ENCODE measurements around the gene MUC2.
"Not testable (repeated sequence)": the region's sequence is repeated elsewhere in the genome, so short reads cannot be mapped to it uniquely, and the experiment has no call there.

The MUC2 gene

DNA sequence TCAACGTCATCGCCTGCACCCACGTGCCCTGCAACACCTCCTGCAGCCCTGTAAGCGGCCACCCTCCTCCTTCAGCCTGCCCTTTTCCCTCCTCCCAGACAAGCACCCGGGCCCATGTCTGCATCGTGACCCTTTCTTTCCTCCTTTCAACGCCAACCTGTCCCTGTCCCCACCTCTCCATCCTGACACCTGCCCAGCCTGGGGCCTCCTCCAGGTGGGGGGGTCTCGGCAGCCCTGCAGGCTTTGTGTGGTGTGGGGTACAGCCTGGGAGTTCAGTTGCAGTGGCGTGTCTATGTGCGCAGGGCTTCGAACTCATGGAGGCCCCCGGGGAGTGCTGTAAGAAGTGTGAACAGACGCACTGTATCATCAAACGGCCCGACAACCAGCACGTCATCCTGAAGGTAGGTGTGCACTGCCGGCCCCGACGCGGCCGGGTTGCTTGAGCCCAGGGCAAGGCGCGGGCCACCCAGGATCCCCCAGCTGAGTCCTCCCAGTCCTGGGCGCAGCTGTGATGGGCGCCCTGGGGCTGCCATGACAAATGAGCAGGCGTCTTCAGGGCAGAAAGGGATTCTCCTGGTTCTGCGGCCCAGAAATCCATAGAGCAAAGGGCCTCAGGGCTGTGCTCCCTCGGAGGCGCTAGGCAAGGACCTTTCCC lies 33.7 kb downstream of the MUC2 start:
- no peak for DNase-seq

DNA sequence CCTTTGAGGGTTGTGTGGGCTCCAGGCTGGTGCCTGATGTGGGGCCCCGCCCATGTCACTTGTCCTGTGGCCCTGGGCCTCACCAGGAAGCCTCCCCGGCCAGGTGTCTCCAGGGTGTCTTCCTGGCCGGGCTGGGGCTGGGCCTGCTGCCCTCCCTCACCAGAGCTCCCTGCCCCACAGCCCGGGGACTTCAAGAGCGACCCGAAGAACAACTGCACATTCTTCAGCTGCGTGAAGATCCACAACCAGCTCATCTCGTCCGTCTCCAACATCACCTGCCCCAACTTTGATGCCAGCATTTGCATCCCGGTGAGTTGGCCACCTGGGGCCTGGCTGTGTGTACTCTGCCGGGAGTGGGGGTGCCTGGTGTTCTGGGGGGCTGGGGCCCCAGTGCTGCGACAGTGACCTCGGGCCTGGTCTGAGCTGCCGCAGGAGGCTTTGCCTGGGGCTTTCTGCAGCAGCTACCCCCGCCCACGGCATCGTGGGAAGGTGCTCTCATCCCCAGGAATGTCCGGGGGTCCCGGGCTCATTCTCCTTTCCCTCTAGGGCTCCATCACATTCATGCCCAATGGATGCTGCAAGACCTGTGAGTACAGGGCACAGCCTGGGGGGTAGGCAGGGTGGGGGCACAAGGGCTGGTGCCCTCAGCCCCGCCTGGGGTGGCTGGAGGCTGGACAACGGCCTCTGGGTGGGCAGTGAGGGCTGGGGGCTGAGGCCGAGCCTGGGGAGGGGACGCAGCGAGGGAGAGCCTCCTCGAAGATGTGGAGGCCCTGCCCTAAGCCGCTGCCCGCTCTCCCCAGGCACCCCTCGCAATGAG lies 34.6 kb downstream of the MUC2 start:
- no peak for DNase-seq

- DNase-seq: no peak
Measured at GRCh38 chr11:1109918-1110705, 35.4 kb downstream of the MUC2 start.

- DNase-seq: no peak
Measured at GRCh38 chr11:1111545-1112212, 37.0 kb downstream of the MUC2 start.

- DNase-seq: no peak
Measured at GRCh38 chr11:1112351-1113191, 37.9 kb downstream of the MUC2 start.

DNA sequence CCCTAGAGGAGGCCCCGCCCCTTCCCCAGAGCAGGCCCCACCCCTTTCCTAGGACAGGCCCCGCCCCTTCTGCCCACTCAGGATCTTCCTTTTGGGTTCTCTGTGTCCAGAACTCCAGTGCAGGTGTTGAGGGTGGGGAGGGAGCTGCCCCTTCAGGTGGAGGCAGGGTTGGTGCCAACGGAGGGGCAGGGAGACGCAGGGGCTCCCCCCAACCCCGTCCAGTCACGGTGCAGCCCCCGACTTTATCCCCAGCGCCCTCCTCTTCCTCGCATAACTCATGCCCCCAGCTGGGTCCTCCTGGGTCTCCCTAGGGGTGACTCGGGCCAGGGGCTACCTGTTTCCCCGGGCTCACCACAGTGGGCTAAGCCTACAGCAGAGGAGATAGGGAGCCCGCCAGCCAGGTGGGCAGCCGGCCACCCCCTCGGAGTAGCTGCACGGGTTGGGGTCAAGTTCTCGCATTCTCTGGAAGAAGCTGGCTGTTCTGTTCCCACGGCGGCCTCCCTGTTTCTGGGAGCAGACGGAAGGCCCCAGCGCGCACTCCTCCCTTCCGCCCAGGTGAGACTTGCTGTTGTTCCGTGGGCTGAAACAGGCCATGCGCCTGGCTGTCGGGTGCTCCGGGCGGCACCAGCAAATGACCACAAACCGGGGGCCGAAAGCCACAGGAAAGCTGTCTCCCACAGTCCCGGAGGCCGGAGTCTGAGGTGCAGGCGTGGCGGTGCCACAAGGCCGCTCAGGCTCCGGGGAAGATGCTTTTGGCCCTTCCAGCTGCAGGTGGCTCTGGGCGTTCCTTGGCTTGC lies 38.9 kb downstream of the MUC2 start:
- DNase-seq: no peak

DNA sequence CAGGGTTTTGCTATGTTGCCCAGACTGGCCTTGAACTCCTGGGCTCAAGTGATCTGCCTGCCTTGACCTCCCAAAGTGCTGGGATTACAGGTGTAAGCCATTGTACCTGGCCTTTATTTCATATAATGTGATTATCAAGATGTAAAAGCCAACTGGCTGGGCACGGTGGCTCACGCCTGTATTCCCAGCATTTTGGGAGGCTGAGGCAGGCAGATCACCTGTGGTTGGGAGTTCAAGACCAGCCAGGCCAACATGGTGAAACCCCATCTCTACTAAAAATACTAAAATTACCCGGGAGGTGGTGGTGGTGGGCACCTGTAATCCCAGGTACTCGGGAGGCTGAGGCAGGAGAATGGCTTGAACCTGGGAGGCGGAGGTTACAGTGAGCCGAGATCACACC lies 40.6 kb downstream of the MUC2 start:
- DNase-seq: not testable (repeated sequence)

- DNase-seq: no peak
Measured at GRCh38 chr11:1116104-1116503, 41.4 kb downstream of the MUC2 start.

- no peak for DNase-seq
Measured at GRCh38 chr11:1116666-1117390, 42.2 kb downstream of the MUC2 start.

GRCh38 chr11:1117992-1118391 lies 43.3 kb downstream of the MUC2 start:
- DNase-seq: no peak

DNA sequence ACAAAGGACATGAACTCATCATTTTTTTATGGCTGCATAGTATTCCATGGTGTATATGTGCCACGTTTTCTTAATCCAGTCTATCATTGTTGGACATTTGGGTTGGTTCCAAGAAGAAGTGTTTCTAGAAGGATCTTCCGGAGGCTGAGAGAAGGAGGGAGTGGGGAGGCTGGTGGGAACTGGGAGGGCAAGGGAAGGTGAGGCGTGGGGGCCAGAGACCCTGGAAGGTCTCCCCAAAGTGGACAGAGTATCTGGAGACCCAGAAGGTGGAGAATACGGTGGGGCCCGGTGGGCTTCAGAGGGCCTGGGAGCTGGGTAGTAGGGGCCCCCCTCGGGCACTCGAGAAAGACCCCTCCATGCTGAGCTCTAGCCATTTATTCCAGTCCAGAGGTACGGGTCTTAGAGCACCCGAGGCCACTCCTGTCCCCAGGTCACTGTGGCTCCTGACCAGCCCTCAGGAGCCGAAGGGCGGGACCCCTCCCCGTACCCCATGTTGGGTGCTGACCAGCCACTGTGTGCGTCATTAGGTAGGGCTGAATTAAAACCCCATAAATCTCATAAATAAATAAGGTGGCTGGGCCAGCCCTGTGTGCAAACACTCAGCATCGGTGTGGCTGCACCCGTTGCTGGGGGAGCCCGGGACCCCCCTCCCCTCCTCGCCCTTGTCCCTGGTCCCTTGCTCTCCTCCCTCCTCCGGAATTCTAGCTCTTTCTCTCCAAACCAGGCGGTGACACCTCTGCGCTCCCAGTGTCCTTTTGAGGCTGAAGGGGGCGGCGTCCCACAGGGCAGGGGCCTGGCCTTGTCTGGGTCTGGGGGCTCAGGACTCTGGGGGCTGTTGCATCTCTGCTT lies 44.3 kb downstream of the MUC2 start:
- no peak for DNase-seq

DNA sequence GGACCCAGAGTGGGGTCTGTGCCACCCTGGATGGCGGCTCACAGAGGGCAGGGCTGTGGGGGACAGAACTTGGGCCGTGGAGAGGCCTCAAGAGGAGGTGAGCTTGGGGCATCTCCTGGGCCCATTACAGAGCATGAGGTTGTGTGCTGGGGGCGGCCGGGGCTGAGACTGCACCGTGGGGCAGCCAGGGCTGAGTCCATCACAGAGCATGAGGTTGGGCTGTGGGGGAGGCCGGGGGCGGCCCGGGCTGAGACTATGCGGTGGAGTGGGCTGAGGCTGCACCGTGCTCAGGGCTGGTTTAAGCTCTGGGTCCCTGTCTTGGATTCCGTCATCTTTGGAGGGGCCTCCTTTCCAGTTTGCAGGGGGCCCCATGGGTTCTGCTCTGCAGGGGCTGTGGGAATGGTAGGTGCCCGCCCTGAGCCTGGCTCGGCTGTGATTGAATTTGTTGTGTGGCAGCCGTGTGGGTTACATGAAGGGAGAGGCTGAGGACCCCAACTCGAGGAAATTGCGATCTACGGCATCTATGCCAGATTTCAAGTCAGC lies 45.0 kb downstream of the MUC2 start:
- no peak for DNase-seq

DNA sequence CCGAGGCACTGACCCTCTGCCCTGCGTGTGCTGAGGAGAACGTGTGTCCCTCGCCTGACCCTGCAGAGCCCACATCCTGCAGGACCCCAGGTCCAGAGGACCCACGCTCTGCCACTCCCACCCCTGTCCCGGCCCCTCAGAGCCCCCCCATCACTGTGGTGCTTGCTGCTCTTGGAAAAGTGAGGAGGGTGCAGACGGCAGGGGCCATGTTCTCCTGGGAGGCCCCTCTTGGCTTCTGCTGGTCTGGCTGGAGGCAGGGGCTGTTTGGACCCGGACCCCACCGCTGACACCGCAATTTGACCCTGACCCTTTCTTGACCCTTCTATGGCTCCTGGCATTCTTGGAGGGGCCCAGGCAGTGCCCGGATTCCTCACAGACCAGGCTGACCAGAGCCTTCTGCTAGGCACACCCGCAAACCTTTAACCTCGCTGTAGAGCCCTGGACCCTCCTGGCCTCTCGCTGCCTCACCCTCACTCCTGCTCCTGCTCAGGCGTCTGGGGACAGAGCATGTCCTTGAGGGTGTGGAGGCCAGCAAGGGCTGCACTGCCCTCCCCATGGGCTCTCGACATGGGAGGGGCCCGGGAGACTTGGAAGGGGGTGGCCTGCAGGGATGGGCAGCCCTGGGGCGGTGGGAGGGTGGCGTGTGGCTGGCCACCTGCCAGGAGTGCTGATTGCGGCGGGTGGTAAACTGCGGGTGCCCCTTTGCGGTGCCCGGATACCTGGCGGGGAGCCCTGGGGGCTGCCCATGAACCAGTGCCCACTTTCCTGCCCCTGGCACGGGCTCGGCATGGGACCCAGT lies 46.1 kb downstream of the MUC2 start:
- DNase-seq: no peak

GRCh38 chr11:1121331-1121812 lies 46.7 kb downstream of the MUC2 start:
- DNase-seq: no peak

DNA sequence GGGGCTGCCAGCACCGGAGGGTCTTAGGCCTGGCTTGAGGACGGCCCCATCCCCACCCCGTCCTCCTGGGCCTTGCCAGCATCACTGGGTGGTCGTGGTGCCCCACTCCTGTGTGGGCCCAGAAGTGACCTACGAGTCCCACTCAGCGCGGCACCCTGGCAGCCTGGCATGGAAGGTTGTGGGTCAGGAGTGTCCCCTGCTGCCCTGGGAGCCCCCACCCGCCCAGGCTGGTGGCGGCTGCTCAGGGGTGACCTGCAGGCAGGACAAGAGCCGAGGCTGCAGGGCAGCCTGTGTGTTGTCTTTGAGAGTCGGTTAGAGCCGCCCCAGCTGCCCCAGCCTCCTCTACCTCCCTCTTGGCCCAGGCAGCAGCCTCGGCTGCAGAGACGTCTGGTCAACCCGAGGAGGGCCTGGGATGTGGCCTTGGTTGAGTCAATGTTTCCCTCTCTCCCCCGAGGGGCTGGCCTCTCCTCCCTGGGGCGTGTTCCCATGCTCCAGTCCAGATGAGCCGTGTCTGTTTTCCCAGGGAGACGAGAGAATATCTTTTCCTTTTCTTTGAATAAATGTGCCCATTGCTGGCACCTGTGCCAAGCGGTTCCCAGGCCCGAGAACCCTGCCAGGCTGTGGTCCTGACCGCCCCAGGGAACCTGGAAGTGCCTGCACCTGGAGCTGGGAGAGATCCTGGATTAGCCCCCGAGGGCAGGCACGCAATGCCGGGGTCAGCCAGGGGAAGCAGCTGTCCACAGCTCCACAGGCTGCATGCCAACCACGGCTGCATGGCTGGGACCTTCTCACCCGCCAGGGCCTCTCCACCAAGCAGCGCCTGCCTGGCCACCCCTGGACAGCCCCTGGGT lies 47.4 kb downstream of the MUC2 start:
- DNase-seq: no peak

DNA sequence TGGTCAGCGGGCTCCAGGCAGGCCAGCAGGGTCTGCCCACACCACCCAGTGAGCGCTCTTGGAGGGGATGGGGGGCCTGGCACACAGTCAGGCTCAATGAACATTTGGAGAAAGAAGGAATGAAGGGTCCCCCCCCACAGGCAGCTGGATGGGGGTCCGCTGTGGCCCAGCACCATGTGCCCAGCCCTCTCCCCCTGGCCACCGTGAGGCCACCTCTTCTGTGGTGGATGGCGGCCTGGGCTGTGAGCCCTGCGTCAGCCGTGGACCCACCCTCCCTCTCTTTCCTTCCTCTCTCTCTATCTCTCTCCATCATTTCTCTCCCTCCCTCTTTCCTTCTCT lies 48.0 kb downstream of the MUC2 start:
- DNase-seq: no peak

GRCh38 chr11:1123970-1124369 lies 49.3 kb downstream of the MUC2 start:
- DNase-seq: peak; percentile 7

Measured in activated CD4-positive, alpha-beta T cell treated with anti-CD3 and anti-CD28 coated beads, Interleukin-2, Interleukin-6, amounts not matched to agents 100 ng/mL and 50 ng/mL, durations not matched to agents 16 hours and 8 hours (primary cell).